Astrocyte (in vitro differentiated cells and primary cell): Measurements from ENCODE around the gene BCL11B.

Experiments used
- EZH2 ChIP-seq: IDR thresholded peaks from 2 replicates; pipeline ENCODE4 v1.6.1; 2012; ENCODE audit warnings: mild to moderate bottlenecking, low read length, inconsistent platforms; ENCODE audit not compliant: insufficient read depth
- TF ChIP-seq, protein P1 (sequence below): IDR thresholded peaks from 2 replicates; pipeline ENCODE4 v1.5.1; 2011; ENCODE audit warnings: low read depth, mild to moderate bottlenecking, inconsistent platforms, low read length, moderate library complexity; ENCODE audit not compliant: insufficient read depth

GRCh38 chr14:99137913-99138571 lies 134.0 kb downstream of the BCL11B start:
- TF ChIP-seq, protein P1, sequence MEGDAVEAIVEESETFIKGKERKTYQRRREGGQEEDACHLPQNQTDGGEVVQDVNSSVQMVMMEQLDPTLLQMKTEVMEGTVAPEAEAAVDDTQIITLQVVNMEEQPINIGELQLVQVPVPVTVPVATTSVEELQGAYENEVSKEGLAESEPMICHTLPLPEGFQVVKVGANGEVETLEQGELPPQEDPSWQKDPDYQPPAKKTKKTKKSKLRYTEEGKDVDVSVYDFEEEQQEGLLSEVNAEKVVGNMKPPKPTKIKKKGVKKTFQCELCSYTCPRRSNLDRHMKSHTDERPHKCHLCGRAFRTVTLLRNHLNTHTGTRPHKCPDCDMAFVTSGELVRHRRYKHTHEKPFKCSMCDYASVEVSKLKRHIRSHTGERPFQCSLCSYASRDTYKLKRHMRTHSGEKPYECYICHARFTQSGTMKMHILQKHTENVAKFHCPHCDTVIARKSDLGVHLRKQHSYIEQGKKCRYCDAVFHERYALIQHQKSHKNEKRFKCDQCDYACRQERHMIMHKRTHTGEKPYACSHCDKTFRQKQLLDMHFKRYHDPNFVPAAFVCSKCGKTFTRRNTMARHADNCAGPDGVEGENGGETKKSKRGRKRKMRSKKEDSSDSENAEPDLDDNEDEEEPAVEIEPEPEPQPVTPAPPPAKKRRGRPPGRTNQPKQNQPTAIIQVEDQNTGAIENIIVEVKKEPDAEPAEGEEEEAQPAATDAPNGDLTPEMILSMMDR = no peak
- TF ChIP-seq EZH2 = no peak
